ENCODE results near the gene GGT6. TPM values are rescaled to one million over a fixed set of nuclear protein-coding genes. Genes with fewer than 3 reads are reported as not detected.

The GGT6 gene
- total and polyA plus RNA-seq, 5 donors from 2014 or later, result not detected

DNA sequence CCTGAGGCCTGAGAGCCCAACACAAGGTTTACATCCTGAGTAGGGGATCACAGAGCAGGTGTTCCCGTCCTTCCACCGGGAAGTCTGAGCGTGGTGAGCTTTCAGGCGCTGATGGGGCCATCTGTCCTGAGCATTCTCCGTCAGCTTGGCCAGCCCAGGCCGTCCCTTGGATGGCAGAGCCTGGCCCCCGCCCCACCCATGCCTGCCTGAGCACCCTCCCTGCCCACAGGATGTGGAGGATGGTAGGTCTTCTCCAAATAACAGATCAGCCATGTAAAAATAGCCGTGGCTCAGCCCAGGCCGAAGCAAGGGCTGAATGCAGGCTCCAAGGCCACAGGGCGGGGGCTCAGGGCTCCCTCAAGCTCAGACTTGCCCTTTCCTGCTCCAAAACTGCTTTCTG is 41.5 kb downstream of the GGT6 start:
- no peaks in the 10 kb centered on the region for H3K36me3 Mint-ChIP-seq
- H3K4me3 ChIP-seq (ENCODE audit: low read depth, low read length), result no peak overlapping the region

DNA sequence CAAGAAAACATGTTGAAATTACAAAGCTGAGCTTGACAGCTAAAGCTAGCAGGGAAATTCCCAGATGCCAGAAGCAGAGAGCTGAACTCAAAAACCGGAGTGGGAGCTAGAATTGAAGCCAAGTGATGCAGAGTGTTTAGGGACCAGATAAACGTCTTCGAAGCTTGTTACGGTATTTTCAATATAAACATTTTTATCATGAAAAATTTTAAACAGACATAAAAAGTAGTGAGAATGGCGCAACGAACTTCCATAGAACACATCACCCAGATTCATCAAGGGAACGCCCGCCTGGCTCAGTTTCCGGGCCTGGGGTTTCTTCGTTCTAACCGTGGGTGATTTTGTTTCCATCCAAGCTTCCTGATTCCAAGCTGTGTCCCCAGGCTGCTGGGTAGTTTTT is 43.6 kb downstream of the GGT6 start:
- Mint-ChIP-seq H3K36me3 (no peaks in the 10 kb centered on the region), H3K27me3 (no peaks in the 10 kb centered on the region), H3K9me3 (no peaks in the 10 kb centered on the region), H3K27ac (no peak overlapping the region), H3K4me3 (no peak overlapping the region), H3K4me1 (no peaks in the 10 kb centered on the region)
- Histone ChIP-seq H3K27me3 (ENCODE audit: control insufficient read depth, insufficient read depth, low read length) (no peaks in the 10 kb centered on the region), H3K4me1 (ENCODE audit: control insufficient read depth, insufficient read depth, low read length, poor library complexity, severe bottlenecking) (peaks cover 3% of the 10 kb centered on the region), H3K9me3 (ENCODE audit: control insufficient read depth in 2 of 2, low read length in 2 of 2) (no peaks in the 10 kb centered on the region), H3K4me3 (ENCODE audit: low read depth, low read length) (no peak overlapping the region), H3K27ac (ENCODE audit: insufficient read depth, low read length, poor library complexity, severe bottlenecking) (no peak overlapping the region), H3K36me3 (ENCODE audit: control insufficient read depth, insufficient read depth, low read length) (no peaks in the 10 kb centered on the region)
- DNase-seq (no peak), ATAC-seq (ENCODE audit: low read depth in 2 of 2) (no peak)

More for the DNA sequence above, 41.5 kb downstream of the GGT6 start:
- H3K36me3 ChIP-seq (ENCODE audit: control insufficient read depth, insufficient read depth, low read length), result no peaks in the 10 kb centered on the region
- no peaks in the 10 kb centered on the region for H3K9me3 ChIP-seq (ENCODE audit: control insufficient read depth in 2 of 2, low read length in 2 of 2)
- no peaks in the 10 kb centered on the region for H3K27me3 Mint-ChIP-seq
- no peaks in the 10 kb centered on the region for H3K27me3 ChIP-seq (ENCODE audit: control insufficient read depth, insufficient read depth, low read length)
- ATAC-seq (ENCODE audit: low read depth in 2 of 2) (no peak), DNase-seq (no peak)
- no peak overlapping the region for H3K4me3 Mint-ChIP-seq
- peaks cover 0 to 1% (median 0%) of the 10 kb centered on the region in 7 donors for H3K9me3 Mint-ChIP-seq
- H3K27ac Mint-ChIP-seq, result no peak overlapping the region
- H3K27ac ChIP-seq (ENCODE audit: insufficient read depth, low read length, poor library complexity, severe bottlenecking), result no peak overlapping the region
- H3K4me1 ChIP-seq (ENCODE audit: control insufficient read depth, insufficient read depth, low read length, poor library complexity, severe bottlenecking), result peaks cover 3% of the 10 kb centered on the region
- no peaks in the 10 kb centered on the region for H3K4me1 Mint-ChIP-seq

DNA sequence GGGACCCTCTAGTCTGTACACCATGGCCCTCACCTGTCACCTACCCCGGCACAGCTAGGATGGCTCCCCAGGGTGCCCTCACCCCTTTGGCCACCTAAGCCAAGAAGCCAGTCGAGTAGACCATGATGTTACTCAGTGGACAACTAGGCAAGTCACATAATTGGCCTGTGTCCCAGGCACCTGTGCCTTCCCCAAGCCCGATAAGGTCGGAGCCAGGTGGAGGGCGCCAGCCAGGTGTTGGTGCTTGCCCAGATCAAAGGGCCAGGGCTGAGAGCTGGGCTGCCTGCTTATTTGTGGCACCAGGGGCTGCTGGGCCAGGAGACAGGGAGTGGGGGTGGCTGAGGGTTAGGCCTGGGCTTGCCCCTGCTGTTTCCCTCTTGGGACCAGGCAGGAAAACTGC is 44.9 kb downstream of the GGT6 start:
- Histone ChIP-seq H3K36me3 (ENCODE audit: control insufficient read depth, insufficient read depth, low read length) (no peaks in the 10 kb centered on the region), H3K4me1 (ENCODE audit: control insufficient read depth, insufficient read depth, low read length, poor library complexity, severe bottlenecking) (peaks cover 3% of the 10 kb centered on the region), H3K9me3 (ENCODE audit: control insufficient read depth in 2 of 2, low read length in 2 of 2) (no peaks in the 10 kb centered on the region), H3K27ac (ENCODE audit: insufficient read depth, low read length, poor library complexity, severe bottlenecking) (no peak overlapping the region), H3K4me3 (ENCODE audit: low read depth, low read length) (no peak overlapping the region), H3K27me3 (ENCODE audit: control insufficient read depth, insufficient read depth, low read length) (no peaks in the 10 kb centered on the region)
- H3K4me1 Mint-ChIP-seq, result peaks cover 0 to 2% (median 0%) of the 10 kb centered on the region in 4 donors
- H3K27me3 Mint-ChIP-seq, result no peaks in the 10 kb centered on the region
- DNase-seq (no peak), ATAC-seq (ENCODE audit: low read depth in 2 of 2) (no peak)
- no peak overlapping the region for H3K27ac Mint-ChIP-seq
- no peaks in the 10 kb centered on the region for H3K36me3 Mint-ChIP-seq
- no peaks in the 10 kb centered on the region for H3K9me3 Mint-ChIP-seq
- H3K4me3 Mint-ChIP-seq, result no peak overlapping the region

DNA sequence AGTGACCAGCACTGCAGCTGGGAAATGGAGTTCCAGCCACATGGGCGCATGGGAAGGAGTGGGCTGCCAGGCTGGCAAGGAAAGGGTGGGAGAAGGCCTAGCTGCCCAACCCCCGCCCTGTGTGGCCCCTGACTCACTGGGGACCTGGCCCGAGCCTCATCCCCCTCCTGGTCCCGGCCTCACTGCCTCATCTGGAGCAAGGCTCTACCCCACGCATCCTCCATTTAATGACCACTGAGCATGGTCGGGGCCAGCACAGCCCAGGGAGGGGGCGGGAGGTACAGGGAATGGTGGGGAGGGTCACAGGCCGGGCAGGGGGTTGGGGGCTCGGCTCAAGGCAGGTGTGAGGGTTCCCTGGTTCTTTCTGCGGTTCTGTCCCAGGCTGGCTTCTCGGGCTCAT is 45.6 kb downstream of the GGT6 start:
- Histone ChIP-seq H3K4me3 (ENCODE audit: low read depth, low read length) (no peak overlapping the region), H3K27me3 (ENCODE audit: control insufficient read depth, insufficient read depth, low read length) (no peaks in the 10 kb centered on the region), H3K27ac (ENCODE audit: insufficient read depth, low read length, poor library complexity, severe bottlenecking) (no peak overlapping the region), H3K9me3 (ENCODE audit: control insufficient read depth in 2 of 2, low read length in 2 of 2) (no peaks in the 10 kb centered on the region), H3K4me1 (ENCODE audit: control insufficient read depth, insufficient read depth, low read length, poor library complexity, severe bottlenecking) (peaks cover 3% of the 10 kb centered on the region), H3K36me3 (ENCODE audit: control insufficient read depth, insufficient read depth, low read length) (no peaks in the 10 kb centered on the region)
- DNase-seq, result no peak
- no peaks in the 10 kb centered on the region for H3K27me3 Mint-ChIP-seq
- ATAC-seq (ENCODE audit: low read depth in 2 of 2), result no peak
- no peaks in the 10 kb centered on the region for H3K36me3 Mint-ChIP-seq
- peaks cover 0 to 3% (median 0%) of the 10 kb centered on the region in 4 donors for H3K4me1 Mint-ChIP-seq
- H3K27ac Mint-ChIP-seq, result no peak overlapping the region
- no peaks in the 10 kb centered on the region for H3K9me3 Mint-ChIP-seq
- no peak overlapping the region for H3K4me3 Mint-ChIP-seq

DNA sequence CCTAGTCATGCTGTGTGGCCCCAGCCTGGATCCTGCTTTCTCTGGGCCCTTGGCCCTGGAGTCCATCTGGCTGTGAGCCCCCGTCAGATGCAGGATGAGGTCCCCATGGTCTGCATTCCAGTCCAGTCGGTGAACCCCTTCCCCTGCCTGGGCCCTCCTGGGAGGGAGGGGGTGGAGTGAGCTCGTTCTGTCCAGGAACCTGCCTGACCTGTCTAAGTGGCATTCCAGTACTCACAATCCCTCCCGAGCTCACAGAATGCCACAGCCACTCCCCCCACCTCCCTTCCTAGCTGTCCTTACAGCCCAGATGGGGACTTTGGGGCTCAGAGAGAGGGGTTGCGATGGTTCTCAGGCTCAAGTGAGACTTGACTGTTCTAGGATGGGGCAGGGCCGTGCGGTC is 46.2 kb downstream of the GGT6 start:
- Mint-ChIP-seq H3K36me3 (no peaks in the 10 kb centered on the region), H3K27ac (no peak overlapping the region), H3K4me1 (peaks cover 0 to 9% (median 3%) of the 10 kb centered on the region in 4 donors), H3K9me3 (no peaks in the 10 kb centered on the region), H3K27me3 (no peaks in the 10 kb centered on the region), H3K4me3 (no peak overlapping the region)
- no peak for DNase-seq
- no peaks in the 10 kb centered on the region for H3K36me3 ChIP-seq (ENCODE audit: control insufficient read depth, insufficient read depth, low read length)
- peaks cover 6% of the 10 kb centered on the region for H3K4me1 ChIP-seq (ENCODE audit: control insufficient read depth, insufficient read depth, low read length, poor library complexity, severe bottlenecking)
- H3K9me3 ChIP-seq (ENCODE audit: control insufficient read depth in 2 of 2, low read length in 2 of 2), result no peaks in the 10 kb centered on the region
- H3K4me3 ChIP-seq (ENCODE audit: low read depth, low read length), result no peak overlapping the region
- no peak for ATAC-seq (ENCODE audit: low read depth in 2 of 2)
- no peaks in the 10 kb centered on the region for H3K27me3 ChIP-seq (ENCODE audit: control insufficient read depth, insufficient read depth, low read length)
- no peak overlapping the region for H3K27ac ChIP-seq (ENCODE audit: insufficient read depth, low read length, poor library complexity, severe bottlenecking)

DNA sequence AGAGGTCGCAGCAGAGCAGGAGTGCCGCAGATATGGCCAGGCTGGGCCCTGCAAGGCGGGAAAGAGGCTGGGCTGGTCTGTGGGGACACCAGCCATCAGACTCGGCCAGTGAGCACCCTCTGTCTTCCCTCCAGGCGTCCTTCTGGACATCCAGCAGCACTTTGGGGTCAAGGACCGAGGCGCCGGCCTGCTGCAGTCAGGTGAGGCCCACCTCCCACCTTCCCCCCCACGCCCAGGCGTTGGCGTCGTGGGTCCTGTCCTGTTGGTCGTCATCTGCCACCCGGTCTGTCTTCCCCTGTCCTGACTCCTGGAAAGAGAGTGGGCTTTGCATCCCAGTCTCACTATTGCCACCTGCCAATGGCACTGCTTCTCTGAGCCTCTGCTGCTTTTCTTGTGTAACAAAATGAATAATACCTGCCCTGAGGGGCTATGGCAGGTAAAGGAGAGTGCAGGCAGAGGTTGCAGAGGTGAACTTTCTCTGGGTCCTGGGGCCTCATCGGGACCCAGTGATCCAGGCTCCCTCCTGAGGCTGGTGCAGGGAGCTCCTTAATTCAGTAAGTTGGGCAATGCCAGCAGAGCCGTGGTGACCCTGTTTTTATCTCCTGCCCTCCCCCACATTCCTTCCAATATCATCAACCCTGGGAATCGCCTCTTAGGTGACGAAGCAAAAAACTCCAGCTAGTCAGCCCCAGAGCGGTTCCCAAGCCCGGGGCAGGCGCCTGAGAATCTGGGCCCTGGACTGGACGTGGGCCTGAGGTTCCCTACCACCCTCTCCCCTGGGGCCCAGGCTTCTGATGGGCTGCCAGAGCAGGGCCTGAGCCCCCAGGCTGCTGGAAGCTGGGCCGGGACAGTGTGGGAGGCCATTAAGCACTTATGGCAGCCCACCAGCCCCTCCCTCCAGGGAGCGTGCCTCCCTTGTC is 47.0 kb downstream of the GGT6 start:
- Mint-ChIP-seq H3K9me3 (no peaks in the 10 kb centered on the region), H3K4me1 (peaks cover 0 to 16% (median 9%) of the 10 kb centered on the region in 4 donors), H3K27ac (peak overlapping the region in 1 of 3 donors; percentile 42), H3K27me3 (no peaks in the 10 kb centered on the region), H3K4me3 (no peak overlapping the region), H3K36me3 (no peaks in the 10 kb centered on the region)
- Histone ChIP-seq H3K4me3 (ENCODE audit: low read depth, low read length) (no peak overlapping the region), H3K27me3 (ENCODE audit: control insufficient read depth, insufficient read depth, low read length) (no peaks in the 10 kb centered on the region), H3K36me3 (ENCODE audit: control insufficient read depth, insufficient read depth, low read length) (no peaks in the 10 kb centered on the region), H3K4me1 (ENCODE audit: control insufficient read depth, insufficient read depth, low read length, poor library complexity, severe bottlenecking) (peaks cover 6% of the 10 kb centered on the region), H3K27ac (ENCODE audit: insufficient read depth, low read length, poor library complexity, severe bottlenecking) (no peak overlapping the region), H3K9me3 (ENCODE audit: control insufficient read depth in 2 of 2, low read length in 2 of 2) (no peaks in the 10 kb centered on the region)
- ATAC-seq (ENCODE audit: low read depth in 2 of 2) (no peak), DNase-seq (no peak)

DNA sequence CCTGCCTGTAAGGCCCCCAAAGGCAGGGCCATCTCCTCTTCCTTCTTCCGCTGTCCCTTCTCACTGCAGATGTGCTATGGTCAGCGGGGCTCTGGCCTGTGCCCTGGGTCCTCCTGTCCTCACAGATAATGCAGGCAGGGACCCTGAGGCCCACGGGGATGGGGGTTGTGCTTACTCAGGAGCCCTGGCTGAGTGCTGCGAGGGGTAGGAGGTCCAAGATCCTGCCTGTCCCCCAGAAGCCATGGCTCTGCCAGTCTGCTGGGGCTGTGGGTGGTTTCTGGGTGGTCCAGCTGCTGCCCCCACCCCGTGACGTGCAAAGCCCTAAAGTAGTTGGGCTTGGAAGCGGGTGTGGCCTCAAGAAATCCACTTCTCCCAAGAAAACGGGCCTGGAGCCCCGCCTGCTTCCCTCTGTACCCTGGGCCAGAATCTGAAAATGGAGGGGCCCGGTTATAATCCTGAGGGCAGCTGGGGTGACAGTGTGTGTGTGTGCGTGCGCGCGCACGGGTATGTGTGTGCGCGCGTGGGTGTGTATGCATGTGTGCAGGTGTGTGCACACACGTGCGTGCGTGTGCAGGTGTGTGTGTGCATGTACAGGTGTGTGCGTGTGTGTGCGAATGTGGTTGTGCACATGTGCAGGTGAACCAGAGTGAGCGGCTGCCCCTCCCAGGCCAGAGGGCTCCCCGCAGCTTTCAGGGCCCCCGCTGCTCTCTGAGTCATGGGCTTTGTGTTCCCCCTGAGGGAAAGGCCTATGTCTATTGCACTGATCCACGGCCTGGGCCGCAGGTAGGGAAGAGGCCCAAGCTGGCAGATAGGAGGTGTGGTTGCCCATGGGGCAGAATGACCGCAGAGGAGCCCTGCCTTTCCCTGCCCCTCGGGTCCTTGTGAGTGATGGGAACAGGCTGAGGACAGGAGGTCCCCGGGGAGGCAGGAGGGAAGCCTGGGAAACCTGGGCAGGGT is 47.9 kb downstream of the GGT6 start:
- no peaks in the 10 kb centered on the region for H3K27me3 ChIP-seq (ENCODE audit: control insufficient read depth, insufficient read depth, low read length)
- H3K4me3 Mint-ChIP-seq, result no peak overlapping the region
- H3K27ac Mint-ChIP-seq, result peak overlapping the region in 1 of 3 donors; percentile 42
- no peak overlapping the region for H3K27ac ChIP-seq (ENCODE audit: insufficient read depth, low read length, poor library complexity, severe bottlenecking)
- H3K36me3 Mint-ChIP-seq, result no peaks in the 10 kb centered on the region
- no peak for DNase-seq
- H3K9me3 Mint-ChIP-seq, result no peaks in the 10 kb centered on the region
- no peaks in the 10 kb centered on the region for H3K9me3 ChIP-seq (ENCODE audit: control insufficient read depth in 2 of 2, low read length in 2 of 2)
- no peak for ATAC-seq (ENCODE audit: low read depth in 2 of 2)
- no peaks in the 10 kb centered on the region for H3K36me3 ChIP-seq (ENCODE audit: control insufficient read depth, insufficient read depth, low read length)
- H3K27me3 Mint-ChIP-seq, result no peaks in the 10 kb centered on the region
- H3K4me1 ChIP-seq (ENCODE audit: control insufficient read depth, insufficient read depth, low read length, poor library complexity, severe bottlenecking), result peaks cover 6% of the 10 kb centered on the region
- no peak overlapping the region for H3K4me3 ChIP-seq (ENCODE audit: low read depth, low read length)
- peaks cover 0 to 16% (median 9%) of the 10 kb centered on the region in 4 donors for H3K4me1 Mint-ChIP-seq
